GM12878 (cell line): ENCODE data around the gene FLT3LG. TPM values are rescaled to one million over a fixed set of nuclear protein-coding genes. Genes with fewer than 3 reads are reported as not detected.

Experiments used
- ATAC-seq: fragments of 200-7000 bp; cut with Tn5 transposase; 3 replicates; pipeline ENCODE4 v1.9.1; 2020; ENCODE audit warnings: mild to moderate bottlenecking, moderate library complexity
- BruUV-seq: library from RNA; stranded (reverse); fragments of 400-500 nt; replicated peaks from 2 replicates; lab custom pipeline; 2021; lab: Mats Ljungman, UMichigan
- CTCF ChIA-PET: fragments of 300-600 bp; sonication (Branson Sonifier 250); formaldehyde crosslinking; extraction: SDS; loops from one replicate; lab custom pipeline; 2021; ENCODE audit warnings: inconsistent platforms; lab: Yijun Ruan, JAX
- POLR2A ChIA-PET: fragments of 350-600 bp; formaldehyde crosslinking; extraction: SDS; loops from one replicate; lab custom pipeline; 2021; ENCODE audit warnings: inconsistent platforms; lab: Charles Lee
- RAD21 ChIA-PET: fragments of 300-600 bp; sonication (Branson Sonifier 250); formaldehyde crosslinking; loops from one replicate; lab custom pipeline; 2023; ENCODE audit warnings: antibody characterized with exemption; ENCODE audit not compliant: unreplicated experiment; lab: Charles Lee
- SMC1A ChIA-PET: fragments of 300-600 bp; sonication (Branson Sonifier 250); formaldehyde crosslinking; loops from one replicate; lab custom pipeline; 2023; ENCODE audit not compliant: unreplicated experiment, uncharacterized antibody; lab: Charles Lee
- DNase-seq: peaks from one replicate; pipeline ENCODE4 v3.0.0-alpha.2; 2011; ENCODE audit warnings: low read depth, low spot score
- FAIRE-seq: peaks from 3 replicates; lab custom pipeline; 2011; peaks lifted over from hg19 to GRCh38; lab: Jason Lieb, UNC
- H2AFZ ChIP-seq: 2 replicates; pipeline ENCODE4 v1.6.0; 2011; ENCODE audit warnings: low read depth, low read length, control low read depth; ENCODE audit not compliant: control insufficient read depth
- H3K27ac ChIP-seq: 2 replicates; pipeline ENCODE4 v1.5.1; 2011; ENCODE audit warnings: control low read depth; ENCODE audit not compliant: control insufficient read depth, insufficient read depth
- H3K27me3 ChIP-seq, 2 experiments: replicated peaks in 1 of 2; 2 replicates each; pipeline versions ENCODE4 v1.6.0 to v1.6.1; 2011; ENCODE audit warnings: low read length in 1 of 2; ENCODE audit not compliant: control insufficient read depth in 2 of 2, insufficient read depth in 2 of 2
- H3K36me3 ChIP-seq, 2 experiments: 2 replicates each; pipeline ENCODE4 v1.5.1; 2011; ENCODE audit warnings: low read length in 1 of 2; ENCODE audit not compliant: control insufficient read depth in 2 of 2, insufficient read depth in 2 of 2
- H3K4me1 ChIP-seq: 2 replicates; pipeline ENCODE4 v1.6.1; 2011; ENCODE audit warnings: mild to moderate bottlenecking, low read length, moderate library complexity, mixed read lengths; ENCODE audit not compliant: control insufficient read depth, insufficient read depth
- H3K4me2 ChIP-seq: 2 replicates; pipeline ENCODE4 v1.6.0; 2011; ENCODE audit warnings: control low read depth; ENCODE audit not compliant: control insufficient read depth, insufficient read depth
- H3K4me3 ChIP-seq: fragments of 200-600 bp; sonication (generic); 2 replicates; pipeline ENCODE4 v1.5.1; 2016
- H3K79me2 ChIP-seq: 2 replicates; pipeline ENCODE4 v1.6.0; 2011; ENCODE audit warnings: low read length; ENCODE audit not compliant: control insufficient read depth, insufficient read depth
- H3K9ac ChIP-seq: 2 replicates; pipeline ENCODE4 v1.8.0; 2011; ENCODE audit warnings: low read length, control low read depth, mixed read lengths; ENCODE audit not compliant: control insufficient read depth, insufficient read depth
- H3K9me3 ChIP-seq: replicated peaks from 3 replicates; pipeline ENCODE4 v1.5.1; 2011; ENCODE audit warnings: mild to moderate bottlenecking, low read length; ENCODE audit not compliant: control insufficient read depth, insufficient read depth
- H4K20me1 ChIP-seq: 2 replicates; pipeline ENCODE4 v1.6.0; 2011; ENCODE audit not compliant: control insufficient read depth, insufficient read depth
- BCL11A ChIP-seq: IDR thresholded peaks from 2 replicates; pipeline ENCODE4 v1.6.1; 2011; ENCODE audit warnings: low read depth, low read length
- CHD2 ChIP-seq: IDR thresholded peaks from 2 replicates; pipeline ENCODE4 v1.6.1; 2011; ENCODE audit warnings: low read depth, low read length, improper control_type of control experiment, borderline replicate concordance
- FOS ChIP-seq: IDR thresholded peaks from 3 replicates; pipeline ENCODE4 v1.6.1; 2011; ENCODE audit warnings: borderline replicate concordance; ENCODE audit not compliant: insufficient read length; ENCODE audit errors: extremely low read depth
- PAX8 ChIP-seq: fragments of 450-650 bp; IDR thresholded peaks from 2 replicates; pipeline ENCODE4 v1.6.1; 2017; ENCODE audit warnings: mild to moderate bottlenecking, moderate library complexity
- ZNF687 ChIP-seq: fragments of 450-650 bp; IDR thresholded peaks from 2 replicates; pipeline ENCODE4 v1.6.1; 2017; ENCODE audit warnings: mild to moderate bottlenecking, moderate library complexity
- WGBS: methylation state at CpG from one replicate; pipeline ENCODE4 v1.1.6; 2016; ENCODE audit warnings: low lambda C conversion rate; ENCODE audit not compliant: insufficient replicate concordance, insufficient coverage; ENCODE audit errors: missing lambda C conversion rate; 5-methylcytosine and 5-hydroxymethylcytosine counted together
- in situ Hi-C: fragments of 300-500 bp; cut with MboI; formaldehyde crosslinking; loops from 9 replicates; pipeline ENCODE4 v1.14.3; 2018; ENCODE audit warnings: mixed read lengths
- intact Hi-C: fragments of 100-400 bp; cut with micrococcal nuclease; formaldehyde crosslinking; loops from one replicate; pipeline ENCODE4 v1.14.2; 2022; ENCODE audit not compliant: unreplicated experiment
- polyA plus RNA-seq, 11 experiments: library from polyadenylated mRNA; depleted of rRNA in 4 of 11; unstranded in 6 of 11; stranded (reverse) in 5 of 11; fragments of >200 nt; fragmentation: Nextera tagmentation in 4 of 11; fragmentation: Illumina TruSeq in 1 of 11; extraction: Ambion mirVana in 4 of 11; extraction: Trizol in 1 of 11; gene quantifications; 1 replicate in 1 of 11; 2 replicates in 10 of 11; pipeline versions ENCODE4 v1.2.1 to v1.2.3, GENCODE V29; 2011 to 2016; ENCODE audit warnings: inconsistent platforms in 2 of 11, missing spikeins in 2 of 11, low read depth in 1 of 11
- total RNA-seq, 4 experiments: library from RNA; depleted of rRNA in 3 of 4; stranded (reverse); fragments of >200 nt in 3 of 4; fragmentation: Illumina TruSeq in 1 of 4; extraction: Trizol in 1 of 4; gene quantifications; 2 replicates each; pipeline versions ENCODE4 v1.2.1 to v1.2.3, GENCODE V29; 2013 to 2021
- TF ChIP-seq, protein P1 (sequence below): fragments of 150-350 bp; IDR thresholded peaks from 2 replicates; pipeline ENCODE4 v1.6.1; 2016; ENCODE audit warnings: low read depth, low read length
- TF ChIP-seq, protein P2 (sequence below): fragments of 450-650 bp; IDR thresholded peaks from 2 replicates; pipeline ENCODE4 v1.6.1; 2016; ENCODE audit warnings: mild to moderate bottlenecking

FLT3LG gene
- total and polyA plus RNA-seq, 10 of the 15 experiments (the other 5 are each of a cell fraction or from before 2014, with no cell fraction given), result 0.68 to 13.1 (median 4.3) TPM

DNA sequence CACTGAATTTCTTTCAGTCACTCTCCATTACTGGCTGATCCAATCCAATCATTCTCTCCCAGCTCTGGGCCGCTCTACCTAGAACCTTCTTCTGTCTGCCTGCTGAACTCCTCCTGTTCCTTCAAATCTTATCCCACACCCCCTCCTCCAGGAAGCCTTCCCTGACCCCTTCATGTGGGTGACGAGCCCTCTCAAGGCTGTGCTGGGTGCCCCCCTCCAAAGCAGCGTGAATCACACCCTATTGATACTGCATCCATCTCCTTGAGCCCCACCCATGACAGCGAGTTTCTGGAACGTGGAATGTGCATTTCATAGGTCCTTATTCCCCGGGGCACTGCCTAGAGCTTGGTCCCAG, 25.6 kb upstream of the FLT3LG start (continued):
- TF ChIP-seq, protein P1, sequence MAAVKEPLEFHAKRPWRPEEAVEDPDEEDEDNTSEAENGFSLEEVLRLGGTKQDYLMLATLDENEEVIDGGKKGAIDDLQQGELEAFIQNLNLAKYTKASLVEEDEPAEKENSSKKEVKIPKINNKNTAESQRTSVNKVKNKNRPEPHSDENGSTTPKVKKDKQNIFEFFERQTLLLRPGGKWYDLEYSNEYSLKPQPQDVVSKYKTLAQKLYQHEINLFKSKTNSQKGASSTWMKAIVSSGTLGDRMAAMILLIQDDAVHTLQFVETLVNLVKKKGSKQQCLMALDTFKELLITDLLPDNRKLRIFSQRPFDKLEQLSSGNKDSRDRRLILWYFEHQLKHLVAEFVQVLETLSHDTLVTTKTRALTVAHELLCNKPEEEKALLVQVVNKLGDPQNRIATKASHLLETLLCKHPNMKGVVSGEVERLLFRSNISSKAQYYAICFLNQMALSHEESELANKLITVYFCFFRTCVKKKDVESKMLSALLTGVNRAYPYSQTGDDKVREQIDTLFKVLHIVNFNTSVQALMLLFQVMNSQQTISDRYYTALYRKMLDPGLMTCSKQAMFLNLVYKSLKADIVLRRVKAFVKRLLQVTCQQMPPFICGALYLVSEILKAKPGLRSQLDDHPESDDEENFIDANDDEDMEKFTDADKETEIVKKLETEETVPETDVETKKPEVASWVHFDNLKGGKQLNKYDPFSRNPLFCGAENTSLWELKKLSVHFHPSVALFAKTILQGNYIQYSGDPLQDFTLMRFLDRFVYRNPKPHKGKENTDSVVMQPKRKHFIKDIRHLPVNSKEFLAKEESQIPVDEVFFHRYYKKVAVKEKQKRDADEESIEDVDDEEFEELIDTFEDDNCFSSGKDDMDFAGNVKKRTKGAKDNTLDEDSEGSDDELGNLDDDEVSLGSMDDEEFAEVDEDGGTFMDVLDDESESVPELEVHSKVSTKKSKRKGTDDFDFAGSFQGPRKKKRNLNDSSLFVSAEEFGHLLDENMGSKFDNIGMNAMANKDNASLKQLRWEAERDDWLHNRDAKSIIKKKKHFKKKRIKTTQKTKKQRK, result no peak
- no peak for TF ChIP-seq BCL11A
- TF ChIP-seq, all 136 proteins: peak for 0

DNA sequence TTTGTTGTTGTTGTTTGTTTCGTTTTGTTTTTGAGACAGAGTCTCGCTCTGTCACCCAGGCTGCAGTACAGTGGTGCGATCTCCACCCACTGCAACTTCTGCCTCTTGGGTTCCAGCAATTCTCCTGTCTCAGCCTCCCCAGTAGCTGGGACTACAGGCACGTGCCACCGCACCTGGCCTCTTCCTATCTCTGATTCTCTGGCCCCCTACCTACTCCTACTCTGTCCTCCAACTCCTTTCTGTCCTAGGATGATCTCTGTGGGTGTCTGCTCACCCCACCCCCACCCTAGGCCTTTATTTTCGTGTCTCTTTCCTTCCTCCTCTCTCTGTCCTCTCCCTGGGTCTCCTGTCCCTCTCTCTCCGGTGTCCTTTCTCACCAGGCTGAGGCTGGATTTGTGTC, 23.6 kb upstream of the FLT3LG start:
- Histone ChIP-seq H4K20me1 (no peaks in the 10 kb centered on the region; the same call in 1 of the 2 replicates), H3K4me3 (peak overlapping the region; percentile 85), H2AFZ (no peak overlapping the region), H3K27ac (peak overlapping the region; percentile 48), H3K4me1 (peaks cover 12% of the 10 kb centered on the region), H3K79me2 (peaks cover 32% of the 10 kb centered on the region), H3K9me3 (no peaks in the 10 kb centered on the region), H3K27me3 (no peaks in the 10 kb centered on the region), H3K4me2 (peak overlapping the region; percentile 98), H3K9ac (peak overlapping the region; percentile 99), H3K36me3 (peaks cover 2 to 6% of the 10 kb centered on the region in 2 experiments; a peak in 3 of 4 replicates)
- RAD21 ChIA-PET, result interaction anchor here (0.7 to 9.0 kb wide), 2 partner anchors 21 to 239 kb away, joined by 3 to 90 read pairs; no protein-coding TSS in a partner anchor
- intact Hi-C loops, result loop anchor here (5.0 kb wide), 1 partner anchor 118 kb away; no protein-coding TSS in a partner anchor
- WGBS, result 86% methylated on average over 7 of the region's 7 CpGs
- no peak for DNase-seq
- in situ Hi-C loops, result no loop called here
- BruUV-seq, result no TSS peak
- POLR2A ChIA-PET, result interaction anchor here (0.5 to 6.1 kb wide), 8 partner anchors 21 to 457 kb away, joined by 3 to 81 read pairs (median 6); partner anchors contain the start of genes FLT3LG, GYS1, RPS11 and RUVBL2
- no peak for ATAC-seq
- no peak for FAIRE-seq
- SMC1A ChIA-PET, result interaction anchor here (0.7 to 9.0 kb wide), 4 partner anchors 19 to 97 kb away, joined by 4 to 53 read pairs (median 10); partner anchors contain the start of gene FLT3LG
- TF ChIP-seq, protein P2, sequence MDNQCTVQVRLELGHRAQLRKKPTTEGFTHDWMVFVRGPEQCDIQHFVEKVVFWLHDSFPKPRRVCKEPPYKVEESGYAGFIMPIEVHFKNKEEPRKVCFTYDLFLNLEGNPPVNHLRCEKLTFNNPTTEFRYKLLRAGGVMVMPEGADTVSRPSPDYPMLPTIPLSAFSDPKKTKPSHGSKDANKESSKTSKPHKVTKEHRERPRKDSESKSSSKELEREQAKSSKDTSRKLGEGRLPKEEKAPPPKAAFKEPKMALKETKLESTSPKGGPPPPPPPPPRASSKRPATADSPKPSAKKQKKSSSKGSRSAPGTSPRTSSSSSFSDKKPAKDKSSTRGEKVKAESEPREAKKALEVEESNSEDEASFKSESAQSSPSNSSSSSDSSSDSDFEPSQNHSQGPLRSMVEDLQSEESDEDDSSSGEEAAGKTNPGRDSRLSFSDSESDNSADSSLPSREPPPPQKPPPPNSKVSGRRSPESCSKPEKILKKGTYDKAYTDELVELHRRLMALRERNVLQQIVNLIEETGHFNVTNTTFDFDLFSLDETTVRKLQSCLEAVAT, result no peak
- no peak for TF ChIP-seq FOS
- no peak for TF ChIP-seq PAX8
- TF ChIP-seq CHD2, result no peak
- TF ChIP-seq ZNF687, result no peak
- CTCF ChIA-PET, result interaction anchor here (1.7 to 5.1 kb wide), 2 partner anchors 11 to 20 kb away, joined by 4 to 46 read pairs; no protein-coding TSS in a partner anchor
